ENCODE data around the gene HERC2.

HERC2 gene

DNA sequence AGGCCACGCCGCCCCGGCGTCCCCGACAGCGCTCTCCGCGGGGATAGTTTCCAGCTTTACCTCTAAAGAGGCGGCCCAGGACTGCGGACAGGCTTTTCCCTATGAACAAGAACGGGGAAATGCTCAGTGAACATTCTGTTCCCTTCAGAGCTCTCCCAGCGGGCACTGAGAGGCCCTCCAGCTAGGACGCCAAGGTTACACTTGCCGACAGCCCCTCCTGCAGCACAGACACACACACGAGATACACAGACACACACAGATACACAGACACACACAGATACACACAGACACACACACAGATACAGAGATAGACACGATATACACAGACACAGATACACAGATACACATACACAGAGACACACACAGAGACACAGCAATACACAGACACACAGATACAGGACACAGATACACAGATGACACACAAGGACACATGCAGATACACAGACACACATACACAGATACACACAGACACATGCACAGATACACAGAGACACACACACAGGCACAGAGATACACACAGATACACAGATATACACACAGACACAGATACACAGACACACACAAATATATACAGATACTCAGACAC lies 222.3 kb downstream of the HERC2 start:
- Histone ChIP-seq H3K36me3 (no peaks in the 10 kb centered on the region), H3K27me3 (peaks cover 25% of the 10 kb centered on the region), H3K9me3 (no peaks in the 10 kb centered on the region; the same call in 1 of the 2 replicates), H3K4me3 (ENCODE audit: low read depth, low read length) (peak overlapping the region; percentile 56), H3K4me1 (peaks cover 6% of the 10 kb centered on the region)
- no peak for DNase-seq
- TF ChIP-seq, protein P1, sequence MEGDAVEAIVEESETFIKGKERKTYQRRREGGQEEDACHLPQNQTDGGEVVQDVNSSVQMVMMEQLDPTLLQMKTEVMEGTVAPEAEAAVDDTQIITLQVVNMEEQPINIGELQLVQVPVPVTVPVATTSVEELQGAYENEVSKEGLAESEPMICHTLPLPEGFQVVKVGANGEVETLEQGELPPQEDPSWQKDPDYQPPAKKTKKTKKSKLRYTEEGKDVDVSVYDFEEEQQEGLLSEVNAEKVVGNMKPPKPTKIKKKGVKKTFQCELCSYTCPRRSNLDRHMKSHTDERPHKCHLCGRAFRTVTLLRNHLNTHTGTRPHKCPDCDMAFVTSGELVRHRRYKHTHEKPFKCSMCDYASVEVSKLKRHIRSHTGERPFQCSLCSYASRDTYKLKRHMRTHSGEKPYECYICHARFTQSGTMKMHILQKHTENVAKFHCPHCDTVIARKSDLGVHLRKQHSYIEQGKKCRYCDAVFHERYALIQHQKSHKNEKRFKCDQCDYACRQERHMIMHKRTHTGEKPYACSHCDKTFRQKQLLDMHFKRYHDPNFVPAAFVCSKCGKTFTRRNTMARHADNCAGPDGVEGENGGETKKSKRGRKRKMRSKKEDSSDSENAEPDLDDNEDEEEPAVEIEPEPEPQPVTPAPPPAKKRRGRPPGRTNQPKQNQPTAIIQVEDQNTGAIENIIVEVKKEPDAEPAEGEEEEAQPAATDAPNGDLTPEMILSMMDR (IDR thresholded peaks at IDR 0.05; ENCODE audit: low read depth, low read length) = no peak

DNA sequence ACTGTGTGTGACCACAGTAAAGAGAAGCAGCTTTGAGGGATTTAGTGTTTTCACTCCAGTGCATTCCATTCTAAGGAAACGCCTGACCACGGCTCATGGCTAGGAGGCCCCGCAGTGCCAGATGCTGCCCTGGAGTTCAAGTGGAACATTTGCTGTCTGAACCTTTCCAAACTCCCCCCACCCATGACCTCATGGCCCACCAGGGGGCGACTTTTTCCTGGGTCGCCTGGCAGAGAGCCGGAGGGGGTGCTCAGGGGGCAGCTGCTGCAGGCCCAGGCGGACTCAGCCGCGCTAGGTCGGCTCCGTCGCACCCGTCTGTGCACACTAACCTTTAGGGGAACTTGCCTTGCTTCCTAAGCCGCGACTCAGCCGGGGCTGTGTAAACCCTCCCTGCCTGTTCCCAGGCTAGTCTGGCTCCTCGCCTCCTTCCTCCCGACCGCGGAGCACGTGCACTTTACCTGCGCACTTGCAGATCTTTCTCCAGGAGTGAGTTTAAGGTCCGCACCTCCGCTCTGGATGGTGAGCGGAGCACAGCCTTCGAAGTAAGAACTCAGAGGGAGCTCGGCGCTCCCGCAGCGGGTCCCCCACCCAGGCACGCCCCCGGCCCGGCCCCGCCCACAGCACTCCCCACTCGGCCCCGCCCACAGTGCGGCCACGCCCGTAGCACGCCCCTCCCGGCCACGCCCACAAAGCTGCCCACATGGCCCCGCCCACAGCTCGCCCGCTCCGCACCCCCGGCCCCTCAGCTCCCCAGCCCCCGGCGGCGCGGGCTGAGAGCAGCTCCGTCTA lies 223.0 kb downstream of the HERC2 start, which contains the start of gene OCA2:
Gene OCA2 (minus strand): TSS at position 550 of the 789 bp plus-strand sequence. CDS start 17,441 bp downstream, outside the sequence.
- peak; percentile 92 for DNase-seq
- H3K27me3 ChIP-seq = peaks cover 25% of the 10 kb centered on the region
- H3K4me3 ChIP-seq (ENCODE audit: low read depth, low read length) = peak within 1 kb of the TSS; percentile 56

GRCh38 chr15:28098360-28098765 lies 223.6 kb downstream of the HERC2 start:
- Histone ChIP-seq H3K36me3 (no peaks in the 10 kb centered on the region), H3K27me3 (peaks cover 25% of the 10 kb centered on the region), H3K4me3 (ENCODE audit: low read depth, low read length) (no peak overlapping the region), H3K9me3 (no peaks in the 10 kb centered on the region; the same call in 1 of the 2 replicates), H3K4me1 (peaks cover 6% of the 10 kb centered on the region)
- no peak for DNase-seq
- TF ChIP-seq, protein P1 (IDR thresholded peaks at IDR 0.05; ENCODE audit: low read depth, low read length) = no peak

More for the DNA sequence above, 223.0 kb downstream of the HERC2 start, which contains the start of gene OCA2:
- Histone ChIP-seq H3K36me3 (no peaks in the 10 kb centered on the region), H3K9me3 (no peaks in the 10 kb centered on the region; the same call in 1 of the 2 replicates), H3K4me1 (peaks cover 6% of the 10 kb centered on the region)
- TF ChIP-seq, protein P1 (IDR thresholded peaks at IDR 0.05; ENCODE audit: low read depth, low read length) = peak; percentile 62

DNA sequence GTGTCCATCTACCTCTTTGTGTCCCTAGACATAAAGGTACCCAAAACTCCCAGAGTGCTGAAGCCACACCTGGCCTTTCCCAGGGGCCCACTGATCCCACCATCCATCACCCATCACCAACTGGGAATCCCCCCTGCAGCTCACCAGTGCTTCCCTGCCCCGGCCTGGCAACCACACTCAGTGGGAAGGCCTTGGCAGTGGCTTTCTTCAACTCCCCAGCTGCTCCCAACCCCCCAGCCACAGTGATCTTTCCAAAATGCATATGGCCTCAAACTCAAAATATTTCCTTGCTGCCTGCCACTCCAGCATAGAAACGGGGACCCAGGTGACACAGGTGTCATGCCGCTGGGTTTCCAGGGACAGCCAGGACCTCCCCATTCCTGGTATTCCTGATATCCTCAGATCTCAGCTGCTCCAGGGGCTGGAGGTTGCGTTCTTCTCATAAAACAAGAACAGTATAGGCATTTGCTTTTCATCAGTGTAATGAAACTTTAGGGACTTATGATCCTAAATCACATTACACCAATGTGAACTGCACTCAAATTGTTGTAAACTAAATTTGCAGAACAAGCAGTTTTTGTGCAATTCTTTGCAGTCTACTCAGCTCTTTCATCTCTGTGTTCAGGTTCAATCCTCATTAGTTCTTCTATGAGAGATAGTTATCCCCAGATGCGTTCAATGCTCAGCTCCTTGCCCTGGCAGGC lies 224.2 kb downstream of the HERC2 start:
- DNase-seq = no peak
- H3K36me3 ChIP-seq = no peaks in the 10 kb centered on the region
- no peak overlapping the region for H3K4me3 ChIP-seq (ENCODE audit: low read depth, low read length)
- H3K9me3 ChIP-seq = no peaks in the 10 kb centered on the region; the same call in 1 of the 2 replicates
- H3K4me1 ChIP-seq = peaks cover 6% of the 10 kb centered on the region
- H3K27me3 ChIP-seq = peaks cover 25% of the 10 kb centered on the region
- TF ChIP-seq, protein P1 (IDR thresholded peaks at IDR 0.05; ENCODE audit: low read depth, low read length) = no peak

DNA sequence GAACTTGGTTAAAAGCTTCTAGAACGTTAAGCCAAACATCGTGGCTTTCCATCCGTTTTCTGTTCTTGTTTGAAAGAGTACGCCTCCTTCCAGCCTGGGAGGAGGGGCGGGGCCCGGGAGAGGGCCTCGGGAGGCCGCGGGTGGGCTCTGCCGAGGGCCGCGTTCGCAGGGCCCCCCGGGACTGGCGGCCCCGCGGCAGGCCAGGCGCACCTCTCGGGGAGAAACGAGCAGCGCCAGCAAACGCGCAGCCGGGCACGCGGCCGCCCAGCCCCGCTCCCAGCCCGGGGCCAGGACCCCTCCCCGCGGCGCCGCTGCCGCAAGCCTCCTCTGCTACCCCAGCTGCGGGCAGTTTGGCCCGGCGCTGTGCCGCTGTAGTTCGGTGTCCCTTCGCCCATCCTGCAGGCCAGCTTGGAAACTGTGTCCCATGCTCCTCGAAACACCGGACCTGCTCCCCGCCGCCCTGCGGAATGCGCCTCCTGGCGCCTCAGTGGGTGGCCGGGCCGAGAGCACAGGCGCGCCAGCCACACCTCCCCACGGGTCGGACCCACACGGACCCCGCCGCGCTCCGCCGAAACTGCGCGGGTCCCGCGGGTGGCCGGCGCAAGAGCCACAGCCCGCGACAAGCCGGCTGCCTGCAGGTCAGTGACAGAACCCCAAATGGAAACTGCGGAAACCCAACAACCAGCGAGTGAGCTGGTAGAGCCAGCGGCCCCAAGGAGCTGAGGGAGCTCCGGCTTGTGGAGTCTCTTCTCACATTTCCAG lies 225.1 kb downstream of the HERC2 start:
- Histone ChIP-seq H3K27me3 (peaks cover 25% of the 10 kb centered on the region), H3K9me3 (no peaks in the 10 kb centered on the region; the same call in 1 of the 2 replicates), H3K36me3 (no peaks in the 10 kb centered on the region), H3K4me1 (peaks cover 6% of the 10 kb centered on the region), H3K4me3 (ENCODE audit: low read depth, low read length) (peak overlapping the region; percentile 63)
- no peak for DNase-seq
- TF ChIP-seq, protein P1 (IDR thresholded peaks at IDR 0.05; ENCODE audit: low read depth, low read length) = no peak
